D721Med (cell line): Measurements from ENCODE around the gene DDX47.

Experiments used
- DNase-seq: peaks from one replicate; pipeline ENCODE4 v3.0.0; 2011; ENCODE audit warnings: low spot score; ENCODE audit not compliant: insufficient read length
- FAIRE-seq: peaks from 2 replicates; lab custom pipeline; 2011; peaks lifted over from hg19 to GRCh38; lab: Jason Lieb, UNC
- TF ChIP-seq, protein P1 (sequence below): IDR thresholded peaks from 2 replicates; pipeline ENCODE4 v1.5.1; 2012; ENCODE audit warnings: mild to moderate bottlenecking, control low read depth; ENCODE audit not compliant: insufficient read depth; ENCODE audit errors: missing control alignments

The DDX47 gene

DNA sequence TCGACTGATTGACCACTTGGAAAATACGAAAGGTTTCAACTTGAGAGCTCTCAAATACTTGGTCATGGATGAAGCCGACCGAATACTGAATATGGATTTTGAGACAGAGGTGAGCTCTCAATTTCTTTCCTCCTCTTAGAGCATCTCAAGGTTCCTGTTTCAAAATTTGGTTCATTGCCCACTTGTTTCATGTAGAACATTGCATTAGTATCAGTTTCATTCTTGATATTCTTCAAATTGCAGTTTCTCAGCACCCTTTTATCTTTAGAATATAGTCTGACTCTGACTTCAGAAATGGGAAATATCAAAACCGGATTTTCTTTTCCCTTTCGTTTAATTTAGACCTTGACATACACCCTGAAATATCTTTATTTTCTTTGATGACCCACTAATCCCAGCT is 8.8 kb downstream of the DDX47 start:
- no peak for DNase-seq
- TF ChIP-seq, protein P1, sequence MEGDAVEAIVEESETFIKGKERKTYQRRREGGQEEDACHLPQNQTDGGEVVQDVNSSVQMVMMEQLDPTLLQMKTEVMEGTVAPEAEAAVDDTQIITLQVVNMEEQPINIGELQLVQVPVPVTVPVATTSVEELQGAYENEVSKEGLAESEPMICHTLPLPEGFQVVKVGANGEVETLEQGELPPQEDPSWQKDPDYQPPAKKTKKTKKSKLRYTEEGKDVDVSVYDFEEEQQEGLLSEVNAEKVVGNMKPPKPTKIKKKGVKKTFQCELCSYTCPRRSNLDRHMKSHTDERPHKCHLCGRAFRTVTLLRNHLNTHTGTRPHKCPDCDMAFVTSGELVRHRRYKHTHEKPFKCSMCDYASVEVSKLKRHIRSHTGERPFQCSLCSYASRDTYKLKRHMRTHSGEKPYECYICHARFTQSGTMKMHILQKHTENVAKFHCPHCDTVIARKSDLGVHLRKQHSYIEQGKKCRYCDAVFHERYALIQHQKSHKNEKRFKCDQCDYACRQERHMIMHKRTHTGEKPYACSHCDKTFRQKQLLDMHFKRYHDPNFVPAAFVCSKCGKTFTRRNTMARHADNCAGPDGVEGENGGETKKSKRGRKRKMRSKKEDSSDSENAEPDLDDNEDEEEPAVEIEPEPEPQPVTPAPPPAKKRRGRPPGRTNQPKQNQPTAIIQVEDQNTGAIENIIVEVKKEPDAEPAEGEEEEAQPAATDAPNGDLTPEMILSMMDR = no peak
- FAIRE-seq = no peak

DNA sequence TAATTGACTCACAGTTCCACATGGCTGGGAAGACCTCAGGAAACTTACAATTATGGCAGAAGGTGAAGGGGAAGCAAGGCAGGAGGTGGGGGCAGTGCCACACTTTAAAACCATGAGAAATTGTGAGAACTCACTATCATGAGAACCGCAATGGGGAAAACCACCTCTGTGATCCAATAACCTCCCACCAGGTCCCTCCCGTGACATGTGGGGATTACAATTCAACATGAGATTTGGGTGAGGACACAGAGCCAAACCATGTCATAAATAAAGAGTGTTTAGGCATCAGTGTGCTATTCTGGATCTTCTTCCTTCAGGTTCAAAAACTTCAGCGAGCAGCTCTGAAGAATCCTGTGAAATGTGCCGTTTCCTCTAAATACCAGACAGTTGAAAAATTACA is 9.7 kb downstream of the DDX47 start:
- DNase-seq (no peak), FAIRE-seq (no peak)
- TF ChIP-seq, protein P1 = no peak

DNA sequence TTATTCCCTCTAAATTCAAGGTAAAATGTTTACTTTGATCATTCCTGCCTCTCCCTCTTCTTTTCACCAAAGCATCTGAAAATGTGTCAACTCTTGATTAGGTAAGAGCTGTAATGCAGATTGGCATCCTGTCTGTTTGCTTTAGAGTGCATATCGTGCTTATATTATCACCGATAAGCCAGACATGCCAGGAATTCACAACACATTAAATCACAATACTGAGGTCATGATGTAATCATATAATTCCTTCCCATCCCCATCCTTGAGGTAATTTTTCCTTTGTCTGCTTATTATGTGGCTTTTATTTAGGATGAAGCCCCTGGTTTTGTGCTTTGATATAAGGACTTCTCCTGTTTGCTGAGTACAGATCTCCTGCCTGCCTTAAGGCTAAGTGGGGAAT is 10.2 kb downstream of the DDX47 start:
- TF ChIP-seq, protein P1 = no peak
- no peak for FAIRE-seq

DNA sequence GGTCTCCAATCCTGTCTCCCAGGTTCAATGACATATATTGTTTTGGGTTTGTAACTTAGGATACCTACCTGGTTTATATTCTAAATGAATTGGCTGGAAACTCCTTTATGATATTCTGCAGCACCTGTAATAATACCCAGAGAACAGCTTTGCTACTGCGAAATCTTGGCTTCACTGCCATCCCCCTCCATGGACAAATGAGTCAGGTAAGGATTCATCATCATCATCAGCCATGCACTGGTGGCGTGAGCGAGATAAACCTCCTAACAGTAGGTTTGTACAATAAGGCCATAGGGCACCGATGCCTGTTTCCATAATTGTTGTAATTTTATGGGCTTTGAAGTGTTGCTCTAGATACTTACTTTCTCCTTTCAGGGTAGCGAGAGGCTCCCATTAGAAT is 10.7 kb downstream of the DDX47 start:
- no peak for DNase-seq
- TF ChIP-seq, protein P1 = no peak
- FAIRE-seq = no peak

More for the DNA sequence above, 10.2 kb downstream of the DDX47 start:
- no peak for DNase-seq

DNA sequence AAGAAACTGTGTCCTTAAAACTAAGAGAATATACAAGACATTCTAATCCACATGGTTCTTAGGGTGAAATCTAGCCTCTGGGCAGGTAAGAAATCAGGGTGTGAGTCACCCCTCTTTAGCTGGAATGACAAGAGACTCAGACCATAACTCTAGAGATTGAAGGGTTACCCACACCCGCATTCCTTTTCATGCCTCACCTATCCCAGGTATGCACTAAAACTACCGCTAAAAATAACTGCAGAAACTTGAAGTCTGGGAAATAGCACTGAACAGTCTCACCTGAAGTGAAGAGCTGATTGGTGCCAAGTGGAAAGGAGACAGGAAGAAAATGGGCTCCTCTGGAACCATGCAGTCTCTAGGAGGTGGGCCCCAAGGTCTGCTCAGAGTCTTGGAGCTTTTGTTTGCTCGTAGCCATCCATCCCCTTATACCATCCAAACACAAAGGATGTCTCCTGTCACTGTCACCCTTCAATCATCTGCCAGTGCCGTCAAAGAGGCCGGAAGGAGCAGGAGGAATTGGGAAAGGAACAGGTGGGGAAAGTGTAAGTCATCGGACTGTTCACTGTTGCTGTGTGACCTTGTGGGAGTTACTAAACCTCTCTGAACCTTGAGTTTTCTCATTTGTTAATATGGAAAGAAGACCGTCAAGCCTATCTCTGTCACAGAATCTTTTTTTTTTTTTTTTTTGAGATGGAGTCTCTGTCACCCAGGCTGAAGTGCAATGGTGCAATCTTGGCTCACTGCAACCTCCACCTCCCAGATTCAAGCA is 22.4 kb downstream of the DDX47 start:
- no peak for DNase-seq
- TF ChIP-seq, protein P1 = no peak
- no peak for FAIRE-seq

DNA sequence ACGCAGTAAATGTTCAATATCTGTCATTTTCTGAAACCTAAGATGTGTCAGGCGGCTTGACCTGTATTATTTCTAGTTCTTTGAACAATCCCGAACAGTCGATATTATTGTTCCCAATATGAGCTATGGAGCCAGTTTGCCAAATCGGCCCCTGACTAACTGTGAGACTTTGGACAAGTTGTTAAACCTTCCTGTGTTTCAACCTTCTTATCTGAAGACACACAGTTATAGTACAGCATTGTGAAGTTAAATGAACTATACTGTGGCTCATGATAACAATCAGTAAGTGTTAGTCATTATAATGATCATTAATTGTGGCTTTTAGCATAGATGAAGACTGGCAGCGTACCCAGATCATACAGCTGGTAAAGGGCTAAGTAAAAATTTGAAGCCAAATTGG is 23.4 kb downstream of the DDX47 start:
- FAIRE-seq (no peak), DNase-seq (no peak)
- TF ChIP-seq, protein P1 = no peak
